Keratinocyte (primary cell): ENCODE measurements around the gene MAP7D1. TPM values are rescaled to one million over a fixed set of nuclear protein-coding genes. Genes with fewer than 3 reads are reported as not detected.

Experiments
- DNase-seq: peaks from one replicate; pipeline ENCODE4 v3.0.0-alpha.2; 2011; ENCODE audit warnings: low read depth, missing footprints, low spot score
- FAIRE-seq: peaks from 2 replicates; lab custom pipeline; 2011; peaks lifted over from hg19 to GRCh38; lab: Jason Lieb, UNC
- H2AFZ ChIP-seq: 2 replicates; pipeline ENCODE4 v1.6.0; 2012; ENCODE audit warnings: low read length, control low read depth, inconsistent platforms; ENCODE audit not compliant: control insufficient read depth
- H3K27ac ChIP-seq: 2 replicates; pipeline ENCODE4 v1.5.1; 2011; ENCODE audit warnings: low read length; ENCODE audit not compliant: control insufficient read depth, insufficient read depth
- H3K27me3 ChIP-seq: 3 replicates; pipeline ENCODE4 v1.6.0; 2011; ENCODE audit warnings: low read length; ENCODE audit not compliant: control insufficient read depth, insufficient read depth; ENCODE audit errors: extremely low read depth
- H3K36me3 ChIP-seq, 2 experiments: 2 replicates in 1 of 2; 3 replicates in 1 of 2; pipeline ENCODE4 v1.5.1; 2011; ENCODE audit warnings: low read length in 2 of 2, mild to moderate bottlenecking in 1 of 2; ENCODE audit not compliant: control insufficient read depth in 2 of 2, insufficient read depth in 2 of 2; ENCODE audit errors: extremely low read depth in 1 of 2
- H3K4me1 ChIP-seq: 3 replicates; pipeline ENCODE4 v1.5.1; 2011; ENCODE audit warnings: low read length; ENCODE audit not compliant: control insufficient read depth, insufficient read depth; ENCODE audit errors: extremely low read depth
- H3K4me2 ChIP-seq: 3 replicates; pipeline ENCODE4 v1.6.0; 2011; ENCODE audit warnings: low read depth, low read length; ENCODE audit not compliant: control insufficient read depth, insufficient read depth; ENCODE audit errors: extremely low read depth
- H3K4me3 ChIP-seq, 3 experiments: fragments of 200-600 bp in 1 of 3; sonication (generic) in 1 of 3; 2 replicates in 2 of 3; 3 replicates in 1 of 3; pipeline ENCODE4 v1.5.1; 2011 to 2016; ENCODE audit warnings: low read length in 3 of 3, mild to moderate bottlenecking in 3 of 3, control low read depth in 2 of 3, inconsistent platforms in 1 of 3, low read depth in 1 of 3, mixed read lengths in 1 of 3, mixed run types in 1 of 3, moderate library complexity in 1 of 3; ENCODE audit not compliant: control insufficient read depth in 2 of 3, insufficient read depth in 2 of 3; ENCODE audit errors: extremely low read depth in 1 of 3
- H3K79me2 ChIP-seq: 2 replicates; pipeline ENCODE4 v1.6.0; 2012; ENCODE audit warnings: low read length; ENCODE audit not compliant: control insufficient read depth, insufficient read depth
- H3K9ac ChIP-seq: 3 replicates; pipeline ENCODE4 v1.6.0; 2011; ENCODE audit warnings: low read length; ENCODE audit not compliant: control insufficient read depth, insufficient read depth; ENCODE audit errors: extremely low read depth
- H3K9me1 ChIP-seq: 3 replicates; pipeline ENCODE4 v1.6.0; 2011; ENCODE audit warnings: low read length; ENCODE audit not compliant: control insufficient read depth, insufficient read depth; ENCODE audit errors: extremely low read depth
- H3K9me3 ChIP-seq: 2 replicates; pipeline ENCODE4 v1.5.1; 2012; ENCODE audit warnings: low read depth, low read length; ENCODE audit not compliant: control insufficient read depth
- H4K20me1 ChIP-seq: 3 replicates; pipeline ENCODE4 v1.6.0; 2011; ENCODE audit warnings: low read length; ENCODE audit not compliant: control insufficient read depth, insufficient read depth; ENCODE audit errors: extremely low read depth
- EZH2 ChIP-seq: IDR thresholded peaks from one replicate; pipeline ENCODE4 v1.6.1; 2012; ENCODE audit warnings: inconsistent platforms, mild to moderate bottlenecking, low read length, moderate library complexity
- dilution Hi-C: fragments of 300-500 bp; cut with MboI; formaldehyde crosslinking; loops from one replicate; pipeline ENCODE4 v1.7.0; 2020; ENCODE audit warnings: low sequenced_read_pairs; ENCODE audit not compliant: extremely low pct_ligation_motif_present
- polyA plus RNA-seq, 5 experiments: library from polyadenylated mRNA; depleted of rRNA in 3 of 5; stranded (reverse) in 3 of 5; stranded (forward) in 1 of 5; unstranded in 1 of 5; fragments of >200 nt; gene quantifications; 1 replicate in 1 of 5; 2 replicates in 3 of 5; 3 replicates in 1 of 5; pipeline versions ENCODE4 v1.2.1 to v1.2.3, GENCODE V29; 2011 to 2012; ENCODE audit warnings: missing spikeins in 2 of 5, low read depth in 1 of 5, low replicate concordance in 1 of 5
- TF ChIP-seq, protein P1 (sequence below), 3 experiments: IDR thresholded peaks in 1 of 3; conservative IDR thresholded peaks in 1 of 3; optimal IDR thresholded peaks in 1 of 3; 2 replicates in 2 of 3; 3 replicates in 1 of 3; pipeline versions ENCODE3 to v1.5.1; 2011; ENCODE audit warnings: low read length in 3 of 3, mild to moderate bottlenecking in 3 of 3, moderate library complexity in 2 of 3, control low read depth in 1 of 3, inconsistent platforms in 1 of 3; ENCODE audit not compliant: insufficient read depth in 2 of 3; ENCODE audit errors: extremely low read depth in 1 of 3

MAP7D1 gene
- polyA plus RNA-seq, 1 donor (not counting 4 experiments of a cell fraction or from before 2014, with no cell fraction given) = 75.0 TPM

DNA sequence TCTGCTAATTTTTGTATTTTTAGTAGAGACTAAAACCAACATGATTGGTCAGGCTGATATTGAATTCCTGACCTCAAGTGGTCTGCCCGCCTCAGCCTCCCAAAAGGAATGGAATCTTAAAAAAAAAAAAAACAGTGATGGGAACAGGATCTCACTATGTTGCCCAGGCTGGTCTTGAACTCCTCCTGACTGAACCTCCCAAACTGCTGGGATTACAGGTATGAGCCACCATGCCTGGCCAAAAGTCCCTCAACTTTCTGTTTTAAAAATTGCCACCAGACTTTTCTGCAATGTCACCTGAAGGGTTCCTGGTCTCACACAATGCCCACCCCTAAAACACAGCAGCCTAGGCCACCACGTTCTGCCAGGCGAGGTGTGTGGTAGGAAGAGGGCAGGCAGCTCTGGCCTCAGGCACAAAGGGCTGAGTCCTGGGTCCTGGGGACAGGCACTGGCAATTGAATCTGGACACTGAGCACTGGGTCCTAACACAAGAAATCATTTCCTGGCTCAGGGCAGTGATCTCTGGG lies 47.1 kb downstream of the MAP7D1 start:
- Histone ChIP-seq H3K27ac (no peak overlapping the region), H3K4me3 (no peak overlapping the region), H3K4me2 (no peak overlapping the region), H4K20me1 (no peaks in the 10 kb centered on the region), H3K9ac (no peak overlapping the region), H3K4me1 (peaks cover 20% of the 10 kb centered on the region), H3K9me3 (no peaks in the 10 kb centered on the region), H3K79me2 (no peaks in the 10 kb centered on the region), H3K36me3 (no peaks in the 10 kb centered on the region), H3K27me3 (no peaks in the 10 kb centered on the region), H3K9me1 (no peaks in the 10 kb centered on the region), H2AFZ (no peak overlapping the region)
- DNase-seq (no peak), FAIRE-seq (no peak)
- TF ChIP-seq, protein P1, sequence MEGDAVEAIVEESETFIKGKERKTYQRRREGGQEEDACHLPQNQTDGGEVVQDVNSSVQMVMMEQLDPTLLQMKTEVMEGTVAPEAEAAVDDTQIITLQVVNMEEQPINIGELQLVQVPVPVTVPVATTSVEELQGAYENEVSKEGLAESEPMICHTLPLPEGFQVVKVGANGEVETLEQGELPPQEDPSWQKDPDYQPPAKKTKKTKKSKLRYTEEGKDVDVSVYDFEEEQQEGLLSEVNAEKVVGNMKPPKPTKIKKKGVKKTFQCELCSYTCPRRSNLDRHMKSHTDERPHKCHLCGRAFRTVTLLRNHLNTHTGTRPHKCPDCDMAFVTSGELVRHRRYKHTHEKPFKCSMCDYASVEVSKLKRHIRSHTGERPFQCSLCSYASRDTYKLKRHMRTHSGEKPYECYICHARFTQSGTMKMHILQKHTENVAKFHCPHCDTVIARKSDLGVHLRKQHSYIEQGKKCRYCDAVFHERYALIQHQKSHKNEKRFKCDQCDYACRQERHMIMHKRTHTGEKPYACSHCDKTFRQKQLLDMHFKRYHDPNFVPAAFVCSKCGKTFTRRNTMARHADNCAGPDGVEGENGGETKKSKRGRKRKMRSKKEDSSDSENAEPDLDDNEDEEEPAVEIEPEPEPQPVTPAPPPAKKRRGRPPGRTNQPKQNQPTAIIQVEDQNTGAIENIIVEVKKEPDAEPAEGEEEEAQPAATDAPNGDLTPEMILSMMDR (optimal IDR thresholded peaks at IDR 0.05 in 1 of 3, IDR thresholded peaks at IDR 0.05 in 1 of 3, conservative IDR thresholded peaks at IDR 0.05 in 1 of 3; ENCODE audit: extremely low read depth in 1 of 3, insufficient read depth in 2 of 3, low read length in 3 of 3) = no peak
- TF ChIP-seq EZH2 = no peak
- dilution Hi-C loops = no loop called here

DNA sequence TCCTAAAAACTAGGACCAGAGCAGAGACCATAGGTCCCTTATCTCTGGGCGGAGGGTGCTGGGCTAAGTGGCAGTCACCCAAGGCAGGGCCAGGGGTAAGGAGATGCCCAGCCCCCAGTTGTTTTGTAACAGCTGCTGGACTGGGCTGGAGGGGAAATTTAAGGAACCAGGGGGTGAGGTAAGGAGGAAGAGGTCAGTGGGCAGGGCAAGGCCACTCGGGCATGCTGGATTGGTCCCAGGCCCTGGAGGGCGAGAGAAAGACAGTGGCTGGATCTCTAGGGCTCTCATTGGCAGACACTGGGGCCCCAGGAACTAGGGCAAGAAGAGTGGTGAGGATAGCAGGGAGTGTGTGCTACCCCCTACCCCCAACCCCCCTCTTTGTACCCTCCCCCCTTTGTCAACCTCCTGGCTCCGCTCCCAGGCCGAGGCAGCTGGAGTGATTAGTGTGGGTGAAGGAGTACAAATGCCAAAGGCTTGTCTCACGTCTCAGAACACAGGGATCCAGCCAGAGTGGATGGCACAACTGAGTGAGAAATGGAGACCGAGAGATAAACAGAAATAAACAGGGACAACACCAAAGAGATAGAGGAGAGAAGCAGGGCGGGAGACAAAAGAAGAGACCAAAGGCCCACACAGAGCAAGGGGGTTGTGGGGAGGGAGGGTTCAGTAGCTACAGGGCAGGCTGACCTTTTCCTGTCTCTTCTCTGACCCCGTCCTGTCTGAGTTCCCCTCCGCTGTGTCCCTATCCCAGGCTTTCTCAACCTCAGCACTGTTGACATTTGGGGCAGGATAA lies 47.8 kb downstream of the MAP7D1 start:
- H3K4me2 ChIP-seq = no peak overlapping the region
- FAIRE-seq = no peak

More for the DNA sequence above, 47.8 kb downstream of the MAP7D1 start:
- H3K27me3 ChIP-seq = no peaks in the 10 kb centered on the region
- no peak overlapping the region for H3K9ac ChIP-seq
- no peaks in the 10 kb centered on the region for H3K79me2 ChIP-seq
- H3K36me3 ChIP-seq = no peaks in the 10 kb centered on the region
- peaks cover 21% of the 10 kb centered on the region for H3K4me1 ChIP-seq
- no peaks in the 10 kb centered on the region for H4K20me1 ChIP-seq
- dilution Hi-C loops = no loop called here
- peak overlapping the region; percentile 77 for H2AFZ ChIP-seq
- no peak overlapping the region for H3K4me3 ChIP-seq
- DNase-seq = no peak
- H3K27ac ChIP-seq = no peak overlapping the region
- H3K9me3 ChIP-seq = no peaks in the 10 kb centered on the region
- H3K9me1 ChIP-seq = no peaks in the 10 kb centered on the region
- TF ChIP-seq, protein P1 (optimal IDR thresholded peaks at IDR 0.05 in 1 of 3, IDR thresholded peaks at IDR 0.05 in 1 of 3, conservative IDR thresholded peaks at IDR 0.05 in 1 of 3; ENCODE audit: extremely low read depth in 1 of 3, insufficient read depth in 2 of 3, low read length in 3 of 3) = no peak
- TF ChIP-seq EZH2 = no peak
